GM12878 (cell line): ENCODE measurements around the gene PPP1CA. TPM values are rescaled to one million over a fixed set of nuclear protein-coding genes. Genes with fewer than 3 reads are reported as not detected.
A peak's percentile ranks its signal among the peaks of the same experiment; 100 is the strongest.

Experiments used
- ATAC-seq: fragments of 200-7000 bp; cut with Tn5 transposase; 3 replicates; pipeline ENCODE4 v1.9.1; 2020; ENCODE audit warnings: mild to moderate bottlenecking, moderate library complexity
- BruUV-seq: library from RNA; stranded (reverse); fragments of 400-500 nt; replicated peaks from 2 replicates; lab custom pipeline; 2021; lab: Mats Ljungman, UMichigan
- CTCF ChIA-PET: fragments of 300-600 bp; sonication (Branson Sonifier 250); formaldehyde crosslinking; extraction: SDS; loops from one replicate; lab custom pipeline; 2021; ENCODE audit warnings: inconsistent platforms; lab: Yijun Ruan, JAX
- POLR2A ChIA-PET: fragments of 350-600 bp; formaldehyde crosslinking; extraction: SDS; loops from one replicate; lab custom pipeline; 2021; ENCODE audit warnings: inconsistent platforms; lab: Charles Lee
- RAD21 ChIA-PET: fragments of 300-600 bp; sonication (Branson Sonifier 250); formaldehyde crosslinking; loops from one replicate; lab custom pipeline; 2023; ENCODE audit warnings: antibody characterized with exemption; ENCODE audit not compliant: unreplicated experiment; lab: Charles Lee
- SMC1A ChIA-PET: fragments of 300-600 bp; sonication (Branson Sonifier 250); formaldehyde crosslinking; loops from one replicate; lab custom pipeline; 2023; ENCODE audit not compliant: unreplicated experiment, uncharacterized antibody; lab: Charles Lee
- DNase-seq: peaks from one replicate; pipeline ENCODE4 v3.0.0-alpha.2; 2011; ENCODE audit warnings: low read depth, low spot score
- FAIRE-seq: peaks from 3 replicates; lab custom pipeline; 2011; peaks lifted over from hg19 to GRCh38; lab: Jason Lieb, UNC
- H2AFZ ChIP-seq: 2 replicates; pipeline ENCODE4 v1.6.0; 2011; ENCODE audit warnings: low read depth, low read length, control low read depth; ENCODE audit not compliant: control insufficient read depth
- H3K27ac ChIP-seq: 2 replicates; pipeline ENCODE4 v1.5.1; 2011; ENCODE audit warnings: control low read depth; ENCODE audit not compliant: control insufficient read depth, insufficient read depth
- H3K27me3 ChIP-seq, 2 experiments: replicated peaks in 1 of 2; 2 replicates each; pipeline versions ENCODE4 v1.6.0 to v1.6.1; 2011; ENCODE audit warnings: low read length in 1 of 2; ENCODE audit not compliant: control insufficient read depth in 2 of 2, insufficient read depth in 2 of 2
- H3K36me3 ChIP-seq, 2 experiments: 2 replicates each; pipeline ENCODE4 v1.5.1; 2011; ENCODE audit warnings: low read length in 1 of 2; ENCODE audit not compliant: control insufficient read depth in 2 of 2, insufficient read depth in 2 of 2
- H3K4me1 ChIP-seq: 2 replicates; pipeline ENCODE4 v1.6.1; 2011; ENCODE audit warnings: mild to moderate bottlenecking, low read length, moderate library complexity, mixed read lengths; ENCODE audit not compliant: control insufficient read depth, insufficient read depth
- H3K4me2 ChIP-seq: 2 replicates; pipeline ENCODE4 v1.6.0; 2011; ENCODE audit warnings: control low read depth; ENCODE audit not compliant: control insufficient read depth, insufficient read depth
- H3K4me3 ChIP-seq: fragments of 200-600 bp; sonication (generic); 2 replicates; pipeline ENCODE4 v1.5.1; 2016
- H3K79me2 ChIP-seq: 2 replicates; pipeline ENCODE4 v1.6.0; 2011; ENCODE audit warnings: low read length; ENCODE audit not compliant: control insufficient read depth, insufficient read depth
- H3K9ac ChIP-seq: 2 replicates; pipeline ENCODE4 v1.8.0; 2011; ENCODE audit warnings: low read length, control low read depth, mixed read lengths; ENCODE audit not compliant: control insufficient read depth, insufficient read depth
- H3K9me3 ChIP-seq: replicated peaks from 3 replicates; pipeline ENCODE4 v1.5.1; 2011; ENCODE audit warnings: mild to moderate bottlenecking, low read length; ENCODE audit not compliant: control insufficient read depth, insufficient read depth
- H4K20me1 ChIP-seq: 2 replicates; pipeline ENCODE4 v1.6.0; 2011; ENCODE audit not compliant: control insufficient read depth, insufficient read depth
- BACH1 ChIP-seq: fragments of 450-650 bp; IDR thresholded peaks from 2 replicates; pipeline ENCODE4 v1.6.1; 2017; ENCODE audit warnings: mild to moderate bottlenecking, borderline replicate concordance
- CTCF ChIP-seq, 3 experiments: IDR thresholded peaks in 2 of 3; conservative IDR thresholded peaks in 1 of 3; 2 replicates each; pipeline ENCODE4 v1.5.1; 2011; ENCODE audit warnings: low read depth in 3 of 3, low read length in 3 of 3, mild to moderate bottlenecking in 3 of 3, control low read depth in 2 of 3, moderate library complexity in 2 of 3, inconsistent platforms in 1 of 3, mixed read lengths in 1 of 3; ENCODE audit not compliant: control insufficient read depth in 2 of 3, insufficient read depth in 1 of 3; ENCODE audit errors: extremely low read depth in 1 of 3
- EP300 ChIP-seq, 2 experiments: fragments of 150-350 bp in 1 of 2; IDR thresholded peaks; 2 replicates each; pipeline ENCODE4 v1.6.1; 2011 to 2012; ENCODE audit warnings: low read depth in 2 of 2, low read length in 2 of 2, borderline replicate concordance in 1 of 2, improper control_type of control experiment in 1 of 2, inconsistent platforms in 1 of 2; ENCODE audit not compliant: control insufficient read depth in 1 of 2
- HDAC2 ChIP-seq: fragments of 200-600 bp; sonication (generic); IDR thresholded peaks from 2 replicates; pipeline ENCODE4 v1.6.1; 2017
- IKZF1 ChIP-seq: fragments of 450-650 bp; conservative IDR thresholded peaks from 2 replicates; pipeline ENCODE4 v1.6.1; 2017; ENCODE audit warnings: antibody characterized with exemption, mild to moderate bottlenecking
- MEF2B ChIP-seq: fragments of 450-650 bp; IDR thresholded peaks from 2 replicates; pipeline ENCODE4 v1.6.1; 2018; ENCODE audit warnings: mild to moderate bottlenecking, moderate library complexity; ENCODE audit not compliant: partially characterized antibody, poor library complexity, severe bottlenecking
- PML ChIP-seq: IDR thresholded peaks from 2 replicates; pipeline ENCODE4 v1.6.1; 2012; ENCODE audit warnings: low read length, inconsistent platforms
- STAT3 ChIP-seq: IDR thresholded peaks from 2 replicates; pipeline ENCODE4 v1.6.1; 2011; ENCODE audit warnings: low read depth, low read length, improper control_type of control experiment
- SUPT20H ChIP-seq: IDR thresholded peaks from 2 replicates; pipeline ENCODE4 v1.6.1; 2011; ENCODE audit warnings: low read depth, mild to moderate bottlenecking, low read length, moderate library complexity, borderline replicate concordance; ENCODE audit not compliant: control insufficient read depth
- ZBTB33 ChIP-seq: fragments of 450-650 bp; IDR thresholded peaks from 2 replicates; pipeline ENCODE4 v1.6.1; 2017; ENCODE audit warnings: mild to moderate bottlenecking
- WGBS: methylation state at CpG from one replicate; pipeline ENCODE4 v1.1.6; 2016; ENCODE audit warnings: low lambda C conversion rate; ENCODE audit not compliant: insufficient replicate concordance, insufficient coverage; ENCODE audit errors: missing lambda C conversion rate; 5-methylcytosine and 5-hydroxymethylcytosine counted together
- in situ Hi-C: fragments of 300-500 bp; cut with MboI; formaldehyde crosslinking; loops from 9 replicates; pipeline ENCODE4 v1.14.3; 2018; ENCODE audit warnings: mixed read lengths
- intact Hi-C: fragments of 100-400 bp; cut with micrococcal nuclease; formaldehyde crosslinking; loops from one replicate; pipeline ENCODE4 v1.14.2; 2022; ENCODE audit not compliant: unreplicated experiment
- polyA plus RNA-seq, 11 experiments: library from polyadenylated mRNA; depleted of rRNA in 4 of 11; unstranded in 6 of 11; stranded (reverse) in 5 of 11; fragments of >200 nt; fragmentation: Nextera tagmentation in 4 of 11; fragmentation: Illumina TruSeq in 1 of 11; extraction: Ambion mirVana in 4 of 11; extraction: Trizol in 1 of 11; gene quantifications; 1 replicate in 1 of 11; 2 replicates in 10 of 11; pipeline versions ENCODE4 v1.2.1 to v1.2.3, GENCODE V29; 2011 to 2016; ENCODE audit warnings: inconsistent platforms in 2 of 11, missing spikeins in 2 of 11, low read depth in 1 of 11
- total RNA-seq, 4 experiments: library from RNA; depleted of rRNA in 3 of 4; stranded (reverse); fragments of >200 nt in 3 of 4; fragmentation: Illumina TruSeq in 1 of 4; extraction: Trizol in 1 of 4; gene quantifications; 2 replicates each; pipeline versions ENCODE4 v1.2.1 to v1.2.3, GENCODE V29; 2013 to 2021

The PPP1CA gene
- total and polyA plus RNA-seq, 10 of the 15 experiments (the other 5 are each of a cell fraction or from before 2014, with no cell fraction given), result 26.4 to 458 (median 240) TPM

- Histone ChIP-seq H3K79me2 (peaks cover 33% of the 10 kb centered on the region), H3K4me1 (peaks cover 71% of the 10 kb centered on the region), H3K27ac (peak overlapping the region; percentile 6; the same call in 1 of the 2 replicates), H3K36me3 (no peaks in the 10 kb centered on the region), H3K27me3 (no peaks in the 10 kb centered on the region), H3K9me3 (no peaks in the 10 kb centered on the region; the same call in 2 of the 3 replicates), H4K20me1 (no peaks in the 10 kb centered on the region), H3K4me3 (0 out of 2 replicates have a peak overlapping the region, but pooled peaks have one; percentile 30), H3K9ac (no peak overlapping the region), H3K4me2 (peak overlapping the region; percentile 31), H2AFZ (no peak overlapping the region)
- DNase-seq (no peak), ATAC-seq (no peak), FAIRE-seq (no peak)
- BruUV-seq, result no TSS peak
- RAD21 ChIA-PET, result interaction anchor here (0.9 to 2.6 kb wide), 6 partner anchors 15 to 63 kb away, joined by 4 to 18 read pairs (median 5); partner anchors contain the start of genes PTPRCAP and RAD9A
- SMC1A ChIA-PET, result interaction anchor here (0.7 to 3.1 kb wide), 7 partner anchors 13 to 99 kb away, joined by 3 to 11 read pairs (median 3); partner anchors contain the start of genes PTPRCAP and TMEM134
- in situ Hi-C loops, result no loop called here
- intact Hi-C loops, result no loop called here
- CTCF ChIA-PET, result interaction anchor here (0.8 to 1.9 kb wide), 4 partner anchors 13 to 62 kb away, joined by 3 to 7 read pairs (median 4); partner anchors contain the start of gene TMEM134
- POLR2A ChIA-PET, result interaction anchor here (0.7 to 3.0 kb wide), 7 partner anchors 11 to 77 kb away, joined by 3 to 12 read pairs (median 4); partner anchors contain the start of genes PTPRCAP, RPS6KB2 and TMEM134
- TF ChIP-seq HDAC2 (no peak), STAT3 (no peak), BACH1 (no peak), CTCF (IDR thresholded peaks at IDR 0.05 in 2 of 3, conservative IDR thresholded peaks at IDR 0.05 in 1 of 3; ENCODE audit: control insufficient read depth in 2 of 3, extremely low read depth in 1 of 3, insufficient read depth in 1 of 3, low read depth in 3 of 3, low read length in 3 of 3) (peak in 2 of 3 experiments; percentile 25 to 48; a peak in 3 of 6 replicates), SUPT20H (no peak), PML (no peak), IKZF1 (peak; percentile 28; the same call in 1 of the 2 replicates), ZBTB33 (no peak), MEF2B (no peak), EP300 (IDR thresholded peaks at IDR 0.05; ENCODE audit: borderline replicate concordance in 1 of 2, control insufficient read depth in 1 of 2, low read depth in 2 of 2, low read length in 2 of 2) (no peak)
- WGBS, result 21% methylated on average over 12 of the region's 12 CpGs
These were observed 5.5 kb upstream of the PPP1CA start for GRCh38 chr11:67406969-67407687.
